GM12878 (cell line): ENCODE measurements around the gene NEU4. TPM values are rescaled to one million over a fixed set of nuclear protein-coding genes. Genes with fewer than 3 reads are reported as not detected.

ENCODE experiments used
- ATAC-seq: fragments of 200-7000 bp; cut with Tn5 transposase; 3 replicates; pipeline ENCODE4 v1.9.1; 2020; ENCODE audit warnings: mild to moderate bottlenecking, moderate library complexity
- BruUV-seq: library from RNA; stranded (reverse); fragments of 400-500 nt; replicated peaks from 2 replicates; lab custom pipeline; 2021; lab: Mats Ljungman, UMichigan
- CTCF ChIA-PET: fragments of 300-600 bp; sonication (Branson Sonifier 250); formaldehyde crosslinking; extraction: SDS; loops from one replicate; lab custom pipeline; 2021; ENCODE audit warnings: inconsistent platforms; lab: Yijun Ruan, JAX
- POLR2A ChIA-PET: fragments of 350-600 bp; formaldehyde crosslinking; extraction: SDS; loops from one replicate; lab custom pipeline; 2021; ENCODE audit warnings: inconsistent platforms; lab: Charles Lee
- RAD21 ChIA-PET: fragments of 300-600 bp; sonication (Branson Sonifier 250); formaldehyde crosslinking; loops from one replicate; lab custom pipeline; 2023; ENCODE audit warnings: antibody characterized with exemption; ENCODE audit not compliant: unreplicated experiment; lab: Charles Lee
- SMC1A ChIA-PET: fragments of 300-600 bp; sonication (Branson Sonifier 250); formaldehyde crosslinking; loops from one replicate; lab custom pipeline; 2023; ENCODE audit not compliant: unreplicated experiment, uncharacterized antibody; lab: Charles Lee
- DNase-seq: peaks from one replicate; pipeline ENCODE4 v3.0.0-alpha.2; 2011; ENCODE audit warnings: low read depth, low spot score
- FAIRE-seq: peaks from 3 replicates; lab custom pipeline; 2011; peaks lifted over from hg19 to GRCh38; lab: Jason Lieb, UNC
- H2AFZ ChIP-seq: 2 replicates; pipeline ENCODE4 v1.6.0; 2011; ENCODE audit warnings: low read depth, low read length, control low read depth; ENCODE audit not compliant: control insufficient read depth
- H3K27ac ChIP-seq: 2 replicates; pipeline ENCODE4 v1.5.1; 2011; ENCODE audit warnings: control low read depth; ENCODE audit not compliant: control insufficient read depth, insufficient read depth
- H3K27me3 ChIP-seq, 2 experiments: replicated peaks in 1 of 2; 2 replicates each; pipeline versions ENCODE4 v1.6.0 to v1.6.1; 2011; ENCODE audit warnings: low read length in 1 of 2; ENCODE audit not compliant: control insufficient read depth in 2 of 2, insufficient read depth in 2 of 2
- H3K36me3 ChIP-seq, 2 experiments: 2 replicates each; pipeline ENCODE4 v1.5.1; 2011; ENCODE audit warnings: low read length in 1 of 2; ENCODE audit not compliant: control insufficient read depth in 2 of 2, insufficient read depth in 2 of 2
- H3K4me1 ChIP-seq: 2 replicates; pipeline ENCODE4 v1.6.1; 2011; ENCODE audit warnings: mild to moderate bottlenecking, low read length, moderate library complexity, mixed read lengths; ENCODE audit not compliant: control insufficient read depth, insufficient read depth
- H3K4me2 ChIP-seq: 2 replicates; pipeline ENCODE4 v1.6.0; 2011; ENCODE audit warnings: control low read depth; ENCODE audit not compliant: control insufficient read depth, insufficient read depth
- H3K4me3 ChIP-seq: fragments of 200-600 bp; sonication (generic); 2 replicates; pipeline ENCODE4 v1.5.1; 2016
- H3K79me2 ChIP-seq: 2 replicates; pipeline ENCODE4 v1.6.0; 2011; ENCODE audit warnings: low read length; ENCODE audit not compliant: control insufficient read depth, insufficient read depth
- H3K9ac ChIP-seq: 2 replicates; pipeline ENCODE4 v1.8.0; 2011; ENCODE audit warnings: low read length, control low read depth, mixed read lengths; ENCODE audit not compliant: control insufficient read depth, insufficient read depth
- H3K9me3 ChIP-seq: replicated peaks from 3 replicates; pipeline ENCODE4 v1.5.1; 2011; ENCODE audit warnings: mild to moderate bottlenecking, low read length; ENCODE audit not compliant: control insufficient read depth, insufficient read depth
- H4K20me1 ChIP-seq: 2 replicates; pipeline ENCODE4 v1.6.0; 2011; ENCODE audit not compliant: control insufficient read depth, insufficient read depth
- CHD1 ChIP-seq: IDR thresholded peaks from 2 replicates; pipeline ENCODE4 v1.6.1; 2012; ENCODE audit warnings: low read depth, low read length, improper control_type of control experiment
- FOXK2 ChIP-seq: fragments of 450-650 bp; IDR thresholded peaks from 2 replicates; pipeline ENCODE4 v1.6.1; 2017; ENCODE audit warnings: mild to moderate bottlenecking, moderate library complexity
- HCFC1 ChIP-seq: fragments of 150-350 bp; IDR thresholded peaks from 2 replicates; pipeline ENCODE4 v1.6.1; 2014; ENCODE audit warnings: low read length
- NR2C1 ChIP-seq: fragments of 450-650 bp; IDR thresholded peaks from 2 replicates; pipeline ENCODE4 v1.6.1; 2017; ENCODE audit warnings: antibody characterized with exemption, mild to moderate bottlenecking, moderate library complexity
- RAD21 ChIP-seq: IDR thresholded peaks from 2 replicates; pipeline ENCODE4 v1.6.1; 2011; ENCODE audit warnings: mild to moderate bottlenecking, low read depth, low read length, moderate library complexity; ENCODE audit not compliant: insufficient read depth
- RFX5 ChIP-seq: IDR thresholded peaks from 2 replicates; pipeline ENCODE4 v1.6.1; 2011; ENCODE audit warnings: low read depth, low read length, improper control_type of control experiment
- SRF ChIP-seq, 2 experiments: IDR thresholded peaks; 2 replicates each; pipeline ENCODE4 v1.6.1; 2011; ENCODE audit warnings: low read depth in 2 of 2, low read length in 2 of 2, mild to moderate bottlenecking in 1 of 2, moderate library complexity in 1 of 2
- STAT1 ChIP-seq: fragments of 450-650 bp; conservative IDR thresholded peaks from 2 replicates; pipeline ENCODE4 v1.6.1; 2014; ENCODE audit warnings: antibody characterized with exemption, mild to moderate bottlenecking
- TCF3 ChIP-seq: IDR thresholded peaks from 2 replicates; pipeline ENCODE4 v1.6.1; 2012; ENCODE audit warnings: low read depth, mild to moderate bottlenecking, low read length, borderline replicate concordance; ENCODE audit not compliant: insufficient read depth
- ZNF274 ChIP-seq: IDR thresholded peaks from one replicate; pipeline ENCODE4 v1.8.0; 2011; ENCODE audit not compliant: insufficient read length, insufficient read depth
- ZZZ3 ChIP-seq: IDR thresholded peaks from 2 replicates; pipeline ENCODE4 v1.6.1; 2011; ENCODE audit warnings: low read depth; ENCODE audit not compliant: control insufficient read depth, insufficient read length
- WGBS: methylation state at CpG from one replicate; pipeline ENCODE4 v1.1.6; 2016; ENCODE audit warnings: low lambda C conversion rate; ENCODE audit not compliant: insufficient replicate concordance, insufficient coverage; ENCODE audit errors: missing lambda C conversion rate; 5-methylcytosine and 5-hydroxymethylcytosine counted together
- in situ Hi-C: fragments of 300-500 bp; cut with MboI; formaldehyde crosslinking; loops from 9 replicates; pipeline ENCODE4 v1.14.3; 2018; ENCODE audit warnings: mixed read lengths
- intact Hi-C: fragments of 100-400 bp; cut with micrococcal nuclease; formaldehyde crosslinking; loops from one replicate; pipeline ENCODE4 v1.14.2; 2022; ENCODE audit not compliant: unreplicated experiment
- polyA plus RNA-seq, 11 experiments: library from polyadenylated mRNA; depleted of rRNA in 4 of 11; unstranded in 6 of 11; stranded (reverse) in 5 of 11; fragments of >200 nt; fragmentation: Nextera tagmentation in 4 of 11; fragmentation: Illumina TruSeq in 1 of 11; extraction: Ambion mirVana in 4 of 11; extraction: Trizol in 1 of 11; gene quantifications; 1 replicate in 1 of 11; 2 replicates in 10 of 11; pipeline versions ENCODE4 v1.2.1 to v1.2.3, GENCODE V29; 2011 to 2016; ENCODE audit warnings: inconsistent platforms in 2 of 11, missing spikeins in 2 of 11, low read depth in 1 of 11
- total RNA-seq, 4 experiments: library from RNA; depleted of rRNA in 3 of 4; stranded (reverse); fragments of >200 nt in 3 of 4; fragmentation: Illumina TruSeq in 1 of 4; extraction: Trizol in 1 of 4; gene quantifications; 2 replicates each; pipeline versions ENCODE4 v1.2.1 to v1.2.3, GENCODE V29; 2013 to 2021
- TF ChIP-seq, protein P1 (sequence below): fragments of 150-350 bp; IDR thresholded peaks from 2 replicates; pipeline ENCODE4 v1.6.1; 2016; ENCODE audit warnings: low read depth, low read length
- TF ChIP-seq, protein P2 (sequence below): IDR thresholded peaks from 2 replicates; pipeline ENCODE4 v1.6.1; 2011; ENCODE audit warnings: borderline replicate concordance, low read depth, mild to moderate bottlenecking, moderate library complexity, mixed read lengths, low read length; ENCODE audit not compliant: insufficient read depth; ENCODE audit errors: extremely low read length
- TF ChIP-seq, protein P3 (sequence below): IDR thresholded peaks from 2 replicates; pipeline ENCODE4 v1.6.1; 2011; ENCODE audit warnings: mild to moderate bottlenecking, low read depth, low read length, moderate library complexity; ENCODE audit not compliant: insufficient replicate concordance
- TF ChIP-seq, protein P4 (sequence below): fragments of 450-650 bp; IDR thresholded peaks from 2 replicates; pipeline ENCODE4 v1.6.1; 2016; ENCODE audit warnings: mild to moderate bottlenecking

NEU4 gene
- total and polyA plus RNA-seq, 10 of the 15 experiments (the other 5 are each of a cell fraction or from before 2014, with no cell fraction given): 0.01 to 0.28 (median 0.14) TPM; not detected in 5

DNA sequence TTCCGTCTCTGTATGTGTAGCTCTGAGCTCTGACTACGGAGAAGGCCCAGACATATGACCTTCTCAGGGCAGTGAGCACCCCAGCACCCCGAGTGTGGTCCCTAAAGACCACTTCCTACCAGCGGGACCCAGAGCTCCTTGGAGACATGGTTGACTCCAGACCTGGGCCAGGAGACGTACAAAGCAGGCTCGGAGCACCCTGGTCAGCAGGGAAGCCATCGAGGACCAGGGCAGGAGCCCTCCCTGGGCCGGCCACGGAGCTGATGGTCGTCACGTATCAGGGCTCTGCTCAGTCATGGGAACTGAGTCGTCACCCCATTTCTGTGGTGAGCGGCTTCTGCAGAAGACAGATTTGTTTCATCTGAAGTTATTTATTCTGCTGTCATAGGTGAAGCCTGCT, 12.8 kb upstream of the NEU4 start:
- intact Hi-C loops: no loop called here
- SMC1A ChIA-PET: no interaction called here
- TF ChIP-seq STAT1: no peak
- no peak for TF ChIP-seq ZZZ3
- TF ChIP-seq, protein P1, sequence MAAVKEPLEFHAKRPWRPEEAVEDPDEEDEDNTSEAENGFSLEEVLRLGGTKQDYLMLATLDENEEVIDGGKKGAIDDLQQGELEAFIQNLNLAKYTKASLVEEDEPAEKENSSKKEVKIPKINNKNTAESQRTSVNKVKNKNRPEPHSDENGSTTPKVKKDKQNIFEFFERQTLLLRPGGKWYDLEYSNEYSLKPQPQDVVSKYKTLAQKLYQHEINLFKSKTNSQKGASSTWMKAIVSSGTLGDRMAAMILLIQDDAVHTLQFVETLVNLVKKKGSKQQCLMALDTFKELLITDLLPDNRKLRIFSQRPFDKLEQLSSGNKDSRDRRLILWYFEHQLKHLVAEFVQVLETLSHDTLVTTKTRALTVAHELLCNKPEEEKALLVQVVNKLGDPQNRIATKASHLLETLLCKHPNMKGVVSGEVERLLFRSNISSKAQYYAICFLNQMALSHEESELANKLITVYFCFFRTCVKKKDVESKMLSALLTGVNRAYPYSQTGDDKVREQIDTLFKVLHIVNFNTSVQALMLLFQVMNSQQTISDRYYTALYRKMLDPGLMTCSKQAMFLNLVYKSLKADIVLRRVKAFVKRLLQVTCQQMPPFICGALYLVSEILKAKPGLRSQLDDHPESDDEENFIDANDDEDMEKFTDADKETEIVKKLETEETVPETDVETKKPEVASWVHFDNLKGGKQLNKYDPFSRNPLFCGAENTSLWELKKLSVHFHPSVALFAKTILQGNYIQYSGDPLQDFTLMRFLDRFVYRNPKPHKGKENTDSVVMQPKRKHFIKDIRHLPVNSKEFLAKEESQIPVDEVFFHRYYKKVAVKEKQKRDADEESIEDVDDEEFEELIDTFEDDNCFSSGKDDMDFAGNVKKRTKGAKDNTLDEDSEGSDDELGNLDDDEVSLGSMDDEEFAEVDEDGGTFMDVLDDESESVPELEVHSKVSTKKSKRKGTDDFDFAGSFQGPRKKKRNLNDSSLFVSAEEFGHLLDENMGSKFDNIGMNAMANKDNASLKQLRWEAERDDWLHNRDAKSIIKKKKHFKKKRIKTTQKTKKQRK: no peak
- TF ChIP-seq FOXK2: no peak
- TF ChIP-seq RFX5: no peak
- TF ChIP-seq, protein P2, sequence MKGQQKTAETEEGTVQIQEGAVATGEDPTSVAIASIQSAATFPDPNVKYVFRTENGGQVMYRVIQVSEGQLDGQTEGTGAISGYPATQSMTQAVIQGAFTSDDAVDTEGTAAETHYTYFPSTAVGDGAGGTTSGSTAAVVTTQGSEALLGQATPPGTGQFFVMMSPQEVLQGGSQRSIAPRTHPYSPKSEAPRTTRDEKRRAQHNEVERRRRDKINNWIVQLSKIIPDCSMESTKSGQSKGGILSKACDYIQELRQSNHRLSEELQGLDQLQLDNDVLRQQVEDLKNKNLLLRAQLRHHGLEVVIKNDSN: no peak
- TF ChIP-seq RAD21: no peak
- no peak for TF ChIP-seq CHD1
- no peak for TF ChIP-seq ZNF274
- TF ChIP-seq, protein P3, sequence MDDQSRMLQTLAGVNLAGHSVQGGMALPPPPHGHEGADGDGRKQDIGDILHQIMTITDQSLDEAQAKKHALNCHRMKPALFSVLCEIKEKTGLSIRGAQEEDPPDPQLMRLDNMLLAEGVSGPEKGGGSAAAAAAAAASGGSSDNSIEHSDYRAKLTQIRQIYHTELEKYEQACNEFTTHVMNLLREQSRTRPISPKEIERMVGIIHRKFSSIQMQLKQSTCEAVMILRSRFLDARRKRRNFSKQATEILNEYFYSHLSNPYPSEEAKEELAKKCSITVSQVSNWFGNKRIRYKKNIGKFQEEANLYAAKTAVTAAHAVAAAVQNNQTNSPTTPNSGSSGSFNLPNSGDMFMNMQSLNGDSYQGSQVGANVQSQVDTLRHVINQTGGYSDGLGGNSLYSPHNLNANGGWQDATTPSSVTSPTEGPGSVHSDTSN: no peak
- TF ChIP-seq NR2C1: no peak
- TF ChIP-seq, protein P4, sequence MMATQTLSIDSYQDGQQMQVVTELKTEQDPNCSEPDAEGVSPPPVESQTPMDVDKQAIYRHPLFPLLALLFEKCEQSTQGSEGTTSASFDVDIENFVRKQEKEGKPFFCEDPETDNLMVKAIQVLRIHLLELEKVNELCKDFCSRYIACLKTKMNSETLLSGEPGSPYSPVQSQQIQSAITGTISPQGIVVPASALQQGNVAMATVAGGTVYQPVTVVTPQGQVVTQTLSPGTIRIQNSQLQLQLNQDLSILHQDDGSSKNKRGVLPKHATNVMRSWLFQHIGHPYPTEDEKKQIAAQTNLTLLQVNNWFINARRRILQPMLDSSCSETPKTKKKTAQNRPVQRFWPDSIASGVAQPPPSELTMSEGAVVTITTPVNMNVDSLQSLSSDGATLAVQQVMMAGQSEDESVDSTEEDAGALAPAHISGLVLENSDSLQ: no peak
- no peak for TF ChIP-seq SRF (IDR thresholded peaks at IDR 0.05; ENCODE audit: low read depth in 2 of 2, low read length in 2 of 2)
- TF ChIP-seq HCFC1: no peak
- TF ChIP-seq TCF3: no peak
- no peaks in the 10 kb centered on the region for H3K4me1 ChIP-seq
- CTCF ChIA-PET: interaction anchor here (1.0 kb wide), 1 partner anchor 8 kb away, joined by 3 read pairs; no protein-coding TSS in a partner anchor
- H4K20me1 ChIP-seq: no peaks in the 10 kb centered on the region
- no peak overlapping the region for H3K4me3 ChIP-seq
- no peak overlapping the region for H3K27ac ChIP-seq
- no peak for ATAC-seq
- H3K79me2 ChIP-seq: no peaks in the 10 kb centered on the region
- FAIRE-seq: no peak
- in situ Hi-C loops: no loop called here
- no peaks in the 10 kb centered on the region for H3K27me3 ChIP-seq
- RAD21 ChIA-PET: interaction anchor here (1.7 kb wide), 1 partner anchor 17 kb away, joined by 4 read pairs; no protein-coding TSS in a partner anchor
- no peaks in the 10 kb centered on the region for H3K36me3 ChIP-seq
- no peaks in the 10 kb centered on the region for H3K9me3 ChIP-seq
- no peak overlapping the region for H3K9ac ChIP-seq
- 28% methylated on average over 13 of the region's 13 CpGs for WGBS
- BruUV-seq: no TSS peak
- POLR2A ChIA-PET: no interaction called here
- DNase-seq: no peak
- H3K4me2 ChIP-seq: no peak overlapping the region
- no peak overlapping the region for H2AFZ ChIP-seq
